Osteoblast (primary cell): Measurements from ENCODE around the gene FOXE3. TPM values are rescaled to one million over a fixed set of nuclear protein-coding genes. Genes with fewer than 3 reads are reported as not detected.

Experiments used
- DNase-seq: peaks from one replicate; pipeline ENCODE4 v3.0.0; 2011; ENCODE audit warnings: low spot score, mixed read lengths; ENCODE audit not compliant: insufficient read length; ENCODE audit errors: missing footprints
- H2AFZ ChIP-seq: 2 replicates; pipeline ENCODE4 v1.6.0; 2011; ENCODE audit warnings: mild to moderate bottlenecking, low read length
- H3K27ac ChIP-seq: 2 replicates; pipeline ENCODE4 v1.5.1; 2011; ENCODE audit warnings: mild to moderate bottlenecking, low read depth, low read length, moderate library complexity
- H3K27me3 ChIP-seq: 2 replicates; pipeline ENCODE4 v1.6.0; 2012; ENCODE audit warnings: mild to moderate bottlenecking, control low read depth, inconsistent platforms, low read length, moderate library complexity; ENCODE audit not compliant: insufficient read depth
- H3K36me3 ChIP-seq: 2 replicates; pipeline ENCODE4 v1.5.1; 2011; ENCODE audit warnings: mild to moderate bottlenecking, low read length, control low read depth, moderate library complexity; ENCODE audit not compliant: insufficient read depth
- H3K4me1 ChIP-seq: 2 replicates; pipeline ENCODE4 v1.5.1; 2011; ENCODE audit warnings: mild to moderate bottlenecking, low read length, control low read depth, moderate library complexity; ENCODE audit not compliant: insufficient read depth
- H3K4me2 ChIP-seq: 2 replicates; pipeline ENCODE4 v1.6.0; 2011; ENCODE audit warnings: mild to moderate bottlenecking, low read length; ENCODE audit not compliant: insufficient read depth
- H3K4me3 ChIP-seq: fragments of 200-600 bp; sonication (generic); 3 replicates; pipeline ENCODE4 v1.5.1; 2012; ENCODE audit warnings: mild to moderate bottlenecking, low read length, inconsistent platforms; ENCODE audit not compliant: insufficient read depth
- H3K79me2 ChIP-seq: 2 replicates; pipeline ENCODE4 v1.6.0; 2012; ENCODE audit warnings: mild to moderate bottlenecking, low read length, control low read depth, inconsistent platforms; ENCODE audit not compliant: insufficient read depth
- H3K9me3 ChIP-seq: 2 replicates; pipeline ENCODE4 v1.5.1; 2011; ENCODE audit warnings: low read depth, low read length, control low read depth
- H4K20me1 ChIP-seq: 2 replicates; pipeline ENCODE4 v1.6.0; 2012; ENCODE audit warnings: mild to moderate bottlenecking, low read length, control low read depth; ENCODE audit not compliant: insufficient read depth
- CTCF ChIP-seq: IDR thresholded peaks from 2 replicates; pipeline ENCODE4 v1.5.1; 2011; ENCODE audit warnings: mild to moderate bottlenecking, low read depth, low read length, moderate library complexity; ENCODE audit errors: extremely low read depth
- total RNA-seq: library from RNA; depleted of rRNA; stranded (reverse); fragments of >200 nt; gene quantifications from 2 replicates; pipeline ENCODE4 v1.2.3, GENCODE V29; 2012

Gene FOXE3
- total RNA-seq, 1 donor, result not detected

- H3K27ac ChIP-seq, result no peak overlapping the region
- H3K79me2 ChIP-seq, result no peaks in the 10 kb centered on the region
- H3K9me3 ChIP-seq, result no peaks in the 10 kb centered on the region
- H3K4me2 ChIP-seq, result peak overlapping the region; percentile 90
- H3K36me3 ChIP-seq, result no peaks in the 10 kb centered on the region
- DNase-seq, result peak; percentile 66
- peaks cover 13% of the 10 kb centered on the region for H3K4me1 ChIP-seq
- H2AFZ ChIP-seq, result no peak overlapping the region
- H4K20me1 ChIP-seq, result no peaks in the 10 kb centered on the region
- H3K4me3 ChIP-seq, result peak overlapping the region; percentile 78
- TF ChIP-seq CTCF, result no peak
- H3K27me3 ChIP-seq, result peaks cover 42% of the 10 kb centered on the region
Measured at GRCh38 chr1:47438165-47439016, 22.3 kb downstream of the FOXE3 start.

- Histone ChIP-seq H3K9me3 (no peaks in the 10 kb centered on the region), H3K36me3 (no peaks in the 10 kb centered on the region), H3K27ac (no peak overlapping the region), H3K79me2 (no peaks in the 10 kb centered on the region), H2AFZ (no peak overlapping the region), H3K4me3 (no peak overlapping the region), H4K20me1 (no peaks in the 10 kb centered on the region), H3K27me3 (peaks cover 46% of the 10 kb centered on the region), H3K4me2 (no peak overlapping the region), H3K4me1 (peaks cover 9% of the 10 kb centered on the region)
- TF ChIP-seq CTCF, result no peak
- DNase-seq, result peak; percentile 54
Measured at GRCh38 chr1:47439017-47439818, 23.1 kb downstream of the FOXE3 start.

- no peak overlapping the region for H3K4me2 ChIP-seq
- H2AFZ ChIP-seq, result no peak overlapping the region
- no peak for TF ChIP-seq CTCF
- no peak overlapping the region for H3K4me3 ChIP-seq
- no peaks in the 10 kb centered on the region for H3K9me3 ChIP-seq
- no peaks in the 10 kb centered on the region for H3K79me2 ChIP-seq
- peak; percentile 86 for DNase-seq
- H3K27ac ChIP-seq, result no peak overlapping the region
- H3K27me3 ChIP-seq, result peaks cover 54% of the 10 kb centered on the region
- H3K36me3 ChIP-seq, result no peaks in the 10 kb centered on the region
- H3K4me1 ChIP-seq, result peaks cover 5% of the 10 kb centered on the region
- no peaks in the 10 kb centered on the region for H4K20me1 ChIP-seq
Measured at GRCh38 chr1:47439819-47440598, 23.9 kb downstream of the FOXE3 start.
